Mammary epithelial cell (primary cell): Measurements from ENCODE around the gene RNPEPL1.

Source experiments
- EZH2 ChIP-seq: IDR thresholded peaks from 2 replicates; pipeline ENCODE4 v1.6.1; 2012; ENCODE audit warnings: low read length, inconsistent platforms, borderline replicate concordance
- TF ChIP-seq, protein P1 (sequence below), 2 donors: IDR thresholded peaks in 1 of 2; conservative IDR thresholded peaks in 1 of 2; 2 replicates each; pipeline ENCODE4 v1.5.1; 2011 to 2012; ENCODE audit warnings: inconsistent platforms in 2 of 2, low read length in 2 of 2, mild to moderate bottlenecking in 2 of 2, control low read depth in 1 of 2, low read depth in 1 of 2; ENCODE audit not compliant: insufficient read depth in 1 of 2; ENCODE audit errors: extremely low read depth in 1 of 2

DNA sequence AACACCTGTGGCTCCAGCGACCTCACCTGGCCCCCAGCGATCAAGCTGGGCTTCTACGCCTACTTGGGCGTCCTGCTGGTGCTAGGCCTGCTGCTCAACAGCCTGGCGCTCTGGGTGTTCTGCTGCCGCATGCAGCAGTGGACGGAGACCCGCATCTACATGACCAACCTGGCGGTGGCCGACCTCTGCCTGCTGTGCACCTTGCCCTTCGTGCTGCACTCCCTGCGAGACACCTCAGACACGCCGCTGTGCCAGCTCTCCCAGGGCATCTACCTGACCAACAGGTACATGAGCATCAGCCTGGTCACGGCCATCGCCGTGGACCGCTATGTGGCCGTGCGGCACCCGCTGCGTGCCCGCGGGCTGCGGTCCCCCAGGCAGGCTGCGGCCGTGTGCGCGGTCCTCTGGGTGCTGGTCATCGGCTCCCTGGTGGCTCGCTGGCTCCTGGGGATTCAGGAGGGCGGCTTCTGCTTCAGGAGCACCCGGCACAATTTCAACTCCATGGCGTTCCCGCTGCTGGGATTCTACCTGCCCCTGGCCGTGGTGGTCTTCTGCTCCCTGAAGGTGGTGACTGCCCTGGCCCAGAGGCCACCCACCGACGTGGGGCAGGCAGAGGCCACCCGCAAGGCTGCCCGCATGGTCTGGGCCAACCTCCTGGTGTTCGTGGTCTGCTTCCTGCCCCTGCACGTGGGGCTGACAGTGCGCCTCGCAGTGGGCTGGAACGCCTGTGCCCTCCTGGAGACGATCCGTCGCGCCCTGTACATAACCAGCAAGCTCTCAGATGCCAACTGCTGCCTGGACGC, 61.9 kb downstream of the RNPEPL1 start:
- TF ChIP-seq, protein P1, sequence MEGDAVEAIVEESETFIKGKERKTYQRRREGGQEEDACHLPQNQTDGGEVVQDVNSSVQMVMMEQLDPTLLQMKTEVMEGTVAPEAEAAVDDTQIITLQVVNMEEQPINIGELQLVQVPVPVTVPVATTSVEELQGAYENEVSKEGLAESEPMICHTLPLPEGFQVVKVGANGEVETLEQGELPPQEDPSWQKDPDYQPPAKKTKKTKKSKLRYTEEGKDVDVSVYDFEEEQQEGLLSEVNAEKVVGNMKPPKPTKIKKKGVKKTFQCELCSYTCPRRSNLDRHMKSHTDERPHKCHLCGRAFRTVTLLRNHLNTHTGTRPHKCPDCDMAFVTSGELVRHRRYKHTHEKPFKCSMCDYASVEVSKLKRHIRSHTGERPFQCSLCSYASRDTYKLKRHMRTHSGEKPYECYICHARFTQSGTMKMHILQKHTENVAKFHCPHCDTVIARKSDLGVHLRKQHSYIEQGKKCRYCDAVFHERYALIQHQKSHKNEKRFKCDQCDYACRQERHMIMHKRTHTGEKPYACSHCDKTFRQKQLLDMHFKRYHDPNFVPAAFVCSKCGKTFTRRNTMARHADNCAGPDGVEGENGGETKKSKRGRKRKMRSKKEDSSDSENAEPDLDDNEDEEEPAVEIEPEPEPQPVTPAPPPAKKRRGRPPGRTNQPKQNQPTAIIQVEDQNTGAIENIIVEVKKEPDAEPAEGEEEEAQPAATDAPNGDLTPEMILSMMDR (conservative IDR thresholded peaks at IDR 0.05 in 1 of 2, IDR thresholded peaks at IDR 0.05 in 1 of 2; ENCODE audit: extremely low read depth in 1 of 2, insufficient read depth in 1 of 2, low read depth in 1 of 2, low read length in 2 of 2): no peak
- TF ChIP-seq EZH2: no peak
